ENCODE measurements around the gene UIMC1.

The UIMC1 gene

DNA sequence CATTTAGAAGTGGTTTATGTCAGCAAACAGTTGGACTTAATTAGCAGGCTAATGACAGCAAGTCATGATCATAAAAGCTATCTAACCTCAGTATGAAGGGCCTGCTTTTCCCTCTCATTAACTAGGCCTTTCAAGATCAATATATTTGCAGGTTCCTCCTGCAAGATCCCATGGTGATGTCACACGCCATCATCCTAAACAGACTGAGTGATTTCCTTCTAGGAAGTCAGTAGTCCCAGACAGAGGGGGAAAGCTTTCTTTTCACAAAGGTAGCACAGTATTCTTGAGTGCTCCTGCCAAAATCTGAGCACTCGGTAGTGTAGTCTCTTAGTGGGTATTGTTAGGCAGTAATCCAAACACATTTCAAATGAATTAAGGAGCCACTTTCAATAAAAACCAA lies 52.5 kb downstream of the UIMC1 start:
- DNase-seq: no peak

GRCh38 chr5:176952531-176953193 lies 53.9 kb downstream of the UIMC1 start:
- DNase-seq: no peak

DNA sequence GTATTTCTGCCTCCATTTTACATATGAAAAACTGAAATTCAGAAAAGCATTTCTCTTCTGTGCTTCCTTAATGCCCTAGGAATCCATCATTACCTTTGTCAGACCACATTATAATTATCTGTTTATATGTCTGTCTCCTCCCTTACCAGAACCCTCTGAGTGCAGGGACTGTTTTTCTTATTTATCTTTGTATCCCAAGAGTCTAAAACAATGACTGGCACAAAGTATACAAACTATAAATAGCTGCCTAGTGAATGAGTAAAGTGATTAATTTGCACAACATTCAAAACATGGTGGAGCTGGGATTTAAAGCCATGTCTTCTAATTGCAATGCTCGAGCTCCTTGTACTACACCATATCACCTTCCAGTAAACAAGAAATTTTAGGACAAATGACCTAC lies 58.1 kb downstream of the UIMC1 start:
- no peak for DNase-seq

GRCh38 chr5:176947847-176948246 lies 58.7 kb downstream of the UIMC1 start:
- DNase-seq: no peak

GRCh38 chr5:176944268-176944667 lies 62.3 kb downstream of the UIMC1 start:
- no peak for DNase-seq

DNA sequence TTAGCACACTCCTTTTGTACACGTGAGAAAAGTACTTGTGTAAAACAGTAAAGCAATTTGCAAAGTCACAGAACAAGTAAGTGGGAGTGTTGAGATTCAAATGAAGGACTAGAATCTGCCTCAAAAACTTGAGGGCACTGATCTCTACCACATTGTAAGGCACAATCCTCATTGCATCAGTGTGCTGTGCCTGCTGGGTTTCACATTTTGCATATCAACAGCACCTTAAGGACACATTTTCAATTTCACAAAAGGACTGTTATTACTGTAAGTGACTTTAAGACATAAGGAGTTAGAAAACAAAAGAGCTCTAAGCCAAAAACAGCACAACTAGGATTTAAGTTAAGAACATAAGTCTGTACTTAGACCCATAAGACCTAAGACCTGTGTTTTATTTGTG lies 62.8 kb downstream of the UIMC1 start:
- no peak for DNase-seq

DNA sequence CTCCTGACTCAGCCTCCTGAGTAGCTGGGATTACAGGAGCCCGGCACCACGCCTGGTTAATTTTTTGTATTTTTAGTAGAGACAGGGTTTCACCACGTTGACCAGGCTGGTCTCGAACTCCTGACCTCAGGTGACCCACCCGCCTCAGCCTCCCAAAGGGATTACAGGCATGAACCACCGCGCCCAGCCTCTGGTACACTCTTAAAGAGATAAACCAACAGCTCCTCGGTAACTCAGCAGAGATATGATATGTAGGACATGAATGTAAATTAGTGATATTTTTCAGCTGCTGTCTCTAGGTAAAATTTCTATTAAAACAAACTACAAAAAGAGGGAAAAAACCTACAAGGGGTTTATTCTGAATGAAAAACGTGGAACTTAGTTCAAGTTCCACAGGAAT lies 64.6 kb downstream of the UIMC1 start:
- no peak for DNase-seq

GRCh38 chr5:176938472-176938871 lies 68.1 kb downstream of the UIMC1 start:
- DNase-seq: no peak

DNA sequence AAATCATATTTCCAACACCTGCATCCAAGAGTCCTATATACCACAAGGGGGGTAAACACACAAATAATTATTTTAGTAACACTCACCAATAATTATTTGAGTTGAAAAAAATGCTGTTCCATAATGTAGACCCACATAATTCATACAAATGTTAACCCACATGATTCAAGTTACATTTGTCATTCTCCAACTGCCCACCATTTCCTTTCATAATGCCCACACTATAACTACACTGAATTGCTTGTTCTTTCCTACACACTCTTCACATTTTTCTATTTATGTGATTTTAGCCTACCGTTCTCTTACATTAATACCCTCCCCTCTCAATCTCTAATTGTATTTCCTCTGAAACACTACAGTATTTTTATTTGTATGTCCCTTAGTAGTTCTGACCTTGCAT lies 71.6 kb downstream of the UIMC1 start:
- DNase-seq: no peak

DNA sequence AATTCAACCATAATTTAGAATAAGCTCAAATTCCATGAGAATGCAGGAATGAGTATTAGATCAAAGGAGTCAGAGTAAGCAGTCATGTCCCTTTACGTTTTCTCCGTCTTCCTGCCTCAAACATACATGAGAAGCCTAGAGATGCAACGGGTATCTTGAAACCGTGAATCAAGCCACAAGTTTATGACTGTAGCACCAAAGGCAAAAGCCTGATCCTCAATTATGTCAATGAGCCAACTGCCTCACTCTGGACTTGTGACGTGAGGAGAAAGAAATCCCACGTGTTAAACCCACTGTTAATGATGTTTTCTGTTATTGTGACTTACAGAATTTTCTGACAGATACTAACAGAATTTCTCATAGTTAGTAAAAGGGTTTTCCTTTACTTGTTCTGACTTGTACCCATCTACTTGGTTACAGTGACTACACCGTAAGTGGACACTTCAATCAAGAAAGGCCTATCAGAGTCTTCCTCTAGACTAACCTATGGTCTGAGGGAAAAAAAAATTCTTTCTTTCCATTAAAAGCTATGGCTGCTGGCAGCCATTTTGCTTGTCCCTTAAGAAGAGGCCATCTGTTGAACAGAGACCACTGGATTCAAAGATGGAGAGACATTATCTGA lies 72.2 kb downstream of the UIMC1 start:
- DNase-seq: no peak

- no peak for DNase-seq
Measured at GRCh38 chr5:176929654-176930053, 76.9 kb downstream of the UIMC1 start.

GRCh38 chr5:176927562-176927961 lies 79.0 kb downstream of the UIMC1 start:
- DNase-seq: no peak

DNA sequence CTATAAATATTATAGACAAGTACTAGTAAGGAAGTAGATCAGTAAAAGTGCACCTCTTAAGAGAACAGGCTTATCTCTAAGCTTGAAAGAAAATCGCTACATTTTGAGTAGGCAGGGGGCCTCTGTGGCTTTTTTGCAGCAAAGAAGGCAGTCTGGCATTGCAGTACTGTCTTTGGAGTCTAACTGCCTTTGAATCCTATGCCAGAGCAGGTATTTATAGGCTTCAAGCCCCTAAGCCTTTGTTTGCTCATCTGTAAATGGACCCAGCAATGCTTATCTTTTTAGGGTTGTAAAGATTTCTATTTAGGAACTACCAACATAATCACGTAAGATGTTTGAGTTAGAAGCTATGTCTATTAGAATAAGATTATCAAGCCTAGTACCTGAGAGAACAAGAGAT lies 83.8 kb downstream of the UIMC1 start:
- DNase-seq: no peak

DNA sequence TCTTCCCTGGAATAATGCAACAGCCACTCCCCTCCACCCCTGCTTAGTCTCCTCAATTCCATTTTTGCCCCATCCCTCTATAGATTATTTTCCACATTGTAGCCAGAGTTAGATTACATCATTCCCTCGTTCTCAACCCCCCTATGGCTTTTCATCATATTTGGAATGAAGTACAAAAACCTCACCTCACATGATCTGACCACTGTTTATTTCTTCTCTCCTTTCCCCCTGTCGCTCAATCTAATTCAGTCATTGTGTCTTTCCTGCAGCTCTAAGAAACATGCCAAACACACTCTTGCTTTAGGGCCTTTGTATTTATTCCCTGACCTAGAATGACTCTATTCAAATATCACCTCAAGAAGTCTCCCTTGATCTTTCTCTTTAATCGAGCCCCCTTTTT lies 84.9 kb downstream of the UIMC1 start:
- DNase-seq: no peak

DNA sequence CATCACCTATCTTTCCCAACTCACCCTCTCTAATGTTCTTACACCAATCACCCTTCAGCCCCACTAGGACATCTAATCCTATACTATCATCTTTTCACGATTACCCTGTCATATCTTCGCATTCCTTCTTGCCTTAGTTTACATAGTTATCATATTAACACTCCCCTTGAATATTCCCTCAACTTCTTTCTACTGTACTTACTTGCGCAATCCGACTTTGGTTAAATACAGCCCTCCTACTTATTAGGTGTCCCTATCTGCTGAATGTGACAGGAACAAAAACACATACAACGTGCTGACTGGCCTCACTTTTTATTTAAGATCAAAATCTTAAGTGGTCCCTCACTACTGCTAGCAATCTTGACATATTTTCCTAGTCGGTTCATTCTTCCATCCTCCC lies 88.0 kb downstream of the UIMC1 start:
- no peak for DNase-seq

- no peak for DNase-seq
Measured at GRCh38 chr5:176916337-176916736, 90.2 kb downstream of the UIMC1 start.

- no peak for DNase-seq
Measured at GRCh38 chr5:176915906-176916305, 90.7 kb downstream of the UIMC1 start.

- DNase-seq: no peak
Measured at GRCh38 chr5:176912115-176912514, 94.5 kb downstream of the UIMC1 start.

DNA sequence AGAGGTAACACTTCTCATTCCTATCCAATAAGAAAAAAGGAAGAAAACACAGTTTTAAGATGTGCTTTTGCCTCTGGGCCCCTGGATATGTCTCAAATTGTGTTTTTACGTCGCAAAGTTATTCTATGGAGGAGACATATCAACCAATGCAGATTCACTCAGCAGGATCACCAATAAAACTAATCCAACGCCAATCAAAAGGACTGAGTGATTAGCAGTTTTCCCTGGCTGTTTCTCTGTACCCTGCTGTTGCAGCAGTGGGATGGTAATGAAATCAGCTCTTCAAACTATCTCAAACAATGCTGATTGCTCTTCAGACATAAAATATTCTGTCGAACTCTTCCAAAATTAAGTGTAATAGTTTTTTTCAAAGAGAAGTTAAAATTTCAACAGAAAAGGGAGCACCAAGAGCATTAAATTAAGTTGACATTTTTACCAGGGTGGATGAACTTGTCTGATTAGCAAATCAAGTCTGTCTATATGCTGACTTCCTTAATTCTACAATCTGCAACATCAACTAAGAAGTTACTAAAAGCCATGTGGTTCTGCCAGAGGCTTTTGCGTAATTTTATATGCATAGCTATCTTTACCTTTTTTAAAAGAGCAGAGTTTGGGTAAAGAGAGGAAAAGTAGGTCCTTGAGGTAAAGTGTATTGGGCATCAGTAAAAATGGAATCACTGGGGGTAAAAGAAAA lies 97.8 kb downstream of the UIMC1 start:
- no peak for DNase-seq

GRCh38 chr5:176906796-176907195 lies 99.8 kb downstream of the UIMC1 start:
- DNase-seq: no peak

DNA sequence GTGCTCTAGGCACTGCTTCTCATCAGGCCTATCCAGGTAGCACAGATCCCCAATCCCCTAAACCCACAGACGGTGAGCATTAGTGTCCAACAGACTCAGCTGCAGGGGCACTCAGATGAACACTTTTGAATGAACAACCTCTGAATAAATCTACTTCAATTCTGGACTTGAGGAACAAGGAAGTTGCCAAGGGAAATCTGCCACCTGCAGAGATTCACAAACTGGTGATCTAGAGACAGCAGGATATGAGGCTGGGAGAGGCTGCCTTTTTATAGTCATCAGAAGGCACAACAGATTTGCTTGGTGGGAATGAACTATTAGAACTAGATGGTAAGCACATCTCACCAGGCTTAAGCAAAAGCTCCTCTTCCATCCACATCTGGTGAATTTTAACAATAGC lies 100.5 kb downstream of the UIMC1 start:
- no peak for DNase-seq

GRCh38 chr5:176904276-176904675 lies 102.3 kb downstream of the UIMC1 start:
- no peak for DNase-seq
